NCI-H2171 treated with DMSO at 0.1 percent for 48 hours (cell line): Measurements from ENCODE around the gene FAT1.

Experiments
- DNase-seq: peaks from one replicate; lab custom pipeline; 2025; lab: John Stamatoyannopoulos, UW

Gene FAT1

GRCh38 chr4:186725469-186726425 lies 2.1 kb upstream of the FAT1 start:
- no peak for DNase-seq

- no peak for DNase-seq
Observed at GRCh38 chr4:186724864-186725468, 1.3 kb upstream of the FAT1 start.

- DNase-seq = no peak
Observed at GRCh38 chr4:186724058-186724863, 605 bp upstream of the FAT1 start.

- DNase-seq = no peak
Observed at GRCh38 chr4:186722796-186723291, 812 bp downstream of the FAT1 start.

GRCh38 chr4:186719925-186720694 lies 3.5 kb downstream of the FAT1 start:
- DNase-seq = no peak

- DNase-seq = no peak
Observed at GRCh38 chr4:186717556-186717955, 6.1 kb downstream of the FAT1 start.

GRCh38 chr4:186715077-186715476 lies 8.6 kb downstream of the FAT1 start:
- DNase-seq = no peak

- no peak for DNase-seq
Observed at GRCh38 chr4:186714006-186714675, 9.5 kb downstream of the FAT1 start.

GRCh38 chr4:186712690-186713089 lies 11.0 kb downstream of the FAT1 start:
- DNase-seq = no peak

GRCh38 chr4:186710521-186711119 lies 13.0 kb downstream of the FAT1 start:
- DNase-seq = no peak

GRCh38 chr4:186709517-186709916 lies 14.1 kb downstream of the FAT1 start:
- DNase-seq = no peak

GRCh38 chr4:186708554-186708953 lies 15.1 kb downstream of the FAT1 start:
- DNase-seq = no peak

GRCh38 chr4:186707996-186708395 lies 15.7 kb downstream of the FAT1 start:
- DNase-seq = no peak

- DNase-seq = no peak
Observed at GRCh38 chr4:186707574-186707973, 16.1 kb downstream of the FAT1 start.

- DNase-seq = no peak
Observed at GRCh38 chr4:186704057-186704456, 19.6 kb downstream of the FAT1 start.

GRCh38 chr4:186703510-186703909 lies 20.1 kb downstream of the FAT1 start:
- no peak for DNase-seq

- DNase-seq = no peak
Observed at GRCh38 chr4:186702940-186703339, 20.7 kb downstream of the FAT1 start.

- no peak for DNase-seq
Observed at GRCh38 chr4:186702297-186702696, 21.4 kb downstream of the FAT1 start.

- DNase-seq = no peak
Observed at GRCh38 chr4:186701788-186702187, 21.9 kb downstream of the FAT1 start.

- DNase-seq = no peak
Observed at GRCh38 chr4:186701273-186701672, 22.4 kb downstream of the FAT1 start.

- no peak for DNase-seq
Observed at GRCh38 chr4:186700746-186701145, 22.9 kb downstream of the FAT1 start.
